Hindlimb muscle (tissue), 1 donor: ENCODE data around the gene ENTPD6. TPM values are rescaled to one million over a fixed set of nuclear protein-coding genes. Genes with fewer than 3 reads are reported as not detected.
A peak's percentile ranks its signal among the peaks of the same experiment; 100 is the strongest.

Experiments
- DNase-seq: peaks from one replicate; pipeline ENCODE4 v3.0.0-alpha.2; 2013
- polyA plus RNA-seq: library from polyadenylated mRNA; unstranded; fragments of 120-200 nt; gene quantifications from one replicate; pipeline ENCODE4 v1.2.1, GENCODE V29; 2013; ENCODE audit not compliant: insufficient read length

Gene ENTPD6
- polyA plus RNA-seq, 1 donor: 33.3 TPM

DNA sequence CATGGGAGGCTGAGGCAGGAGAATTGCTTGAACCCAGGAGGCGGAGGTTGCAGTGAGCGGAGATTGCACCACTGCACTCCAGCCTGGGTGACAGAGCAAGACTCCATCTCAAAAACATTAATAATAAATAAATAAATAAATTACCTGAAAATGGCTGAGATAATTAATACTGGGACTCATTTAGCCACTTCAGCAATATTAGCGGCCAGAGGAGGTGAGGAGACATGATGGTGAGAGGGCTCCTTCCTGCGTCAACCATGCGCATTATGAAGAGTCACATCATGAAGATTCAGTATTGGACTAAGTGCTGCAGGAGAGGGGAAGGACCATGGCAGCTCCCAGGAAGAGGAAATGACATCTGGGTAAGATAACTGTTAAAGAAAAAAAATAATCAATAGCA lies 49.5 kb downstream of the ENTPD6 start:
- no peak for DNase-seq

GRCh38 chr20:25245461-25245860 lies 49.9 kb downstream of the ENTPD6 start:
- no peak for DNase-seq

DNA sequence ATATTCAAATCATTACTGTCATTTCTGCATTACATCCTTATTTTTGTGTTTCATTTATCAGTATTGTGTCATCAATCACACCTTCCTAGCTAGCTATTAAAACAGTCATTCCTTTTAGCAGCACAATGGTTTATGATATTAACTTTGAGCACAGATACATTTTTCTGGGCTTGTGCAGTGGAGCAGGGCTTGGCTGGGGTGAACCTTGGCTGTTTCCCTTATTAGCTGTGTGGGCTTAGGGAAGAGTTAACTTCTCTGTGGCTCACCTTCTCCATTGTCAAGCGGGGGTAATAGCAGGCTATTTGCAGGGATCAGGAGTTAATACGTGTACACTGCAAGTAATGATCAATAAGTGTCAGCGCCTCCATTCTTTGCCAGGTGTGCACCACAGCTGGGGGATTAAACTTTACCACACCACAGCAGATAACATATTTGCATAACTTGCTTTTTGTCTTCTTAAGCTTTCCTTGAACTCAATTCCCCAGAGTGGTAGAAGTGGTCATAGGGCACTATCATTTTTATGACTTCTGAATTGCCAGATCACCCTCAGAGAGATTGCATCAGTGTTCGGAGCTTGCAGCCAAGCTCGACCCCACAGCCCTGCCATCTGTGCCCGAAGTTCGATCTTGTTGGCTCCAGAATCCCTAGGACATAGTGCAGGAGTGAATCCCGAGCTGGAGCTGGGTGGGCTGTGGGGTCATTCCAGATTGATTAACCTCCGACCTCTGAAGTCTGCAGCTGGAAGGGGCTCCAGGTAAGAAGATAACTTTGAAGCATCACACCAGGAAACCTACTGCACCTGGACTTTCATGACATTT lies 50.9 kb downstream of the ENTPD6 start:
- DNase-seq: no peak

DNA sequence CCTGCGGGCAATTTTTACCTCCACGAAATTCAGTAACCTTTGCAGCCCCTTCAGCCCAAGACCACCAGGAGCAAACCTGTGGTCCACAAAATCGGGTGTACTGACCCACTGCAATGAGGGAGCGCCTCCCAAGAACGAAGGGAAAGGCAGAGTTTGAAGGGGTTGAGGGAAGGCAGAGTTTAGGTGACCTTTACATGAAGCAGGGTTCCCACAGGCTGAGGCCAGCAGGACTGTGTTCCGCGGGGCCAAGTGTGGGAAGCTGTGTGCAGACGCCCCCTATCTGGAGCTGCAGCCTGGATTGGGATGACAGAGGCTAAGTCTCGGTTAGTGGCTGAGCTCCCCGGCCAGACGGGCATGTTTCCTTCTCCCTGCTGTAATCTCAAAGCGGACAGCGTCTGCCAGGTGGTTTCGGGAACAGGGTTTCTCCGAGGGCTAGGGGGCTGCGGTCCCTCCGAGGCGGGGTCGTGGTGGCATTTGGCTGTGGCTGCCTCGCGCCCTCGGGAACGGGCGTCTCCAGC lies 51.5 kb downstream of the ENTPD6 start:
- DNase-seq: peak; percentile 38

DNA sequence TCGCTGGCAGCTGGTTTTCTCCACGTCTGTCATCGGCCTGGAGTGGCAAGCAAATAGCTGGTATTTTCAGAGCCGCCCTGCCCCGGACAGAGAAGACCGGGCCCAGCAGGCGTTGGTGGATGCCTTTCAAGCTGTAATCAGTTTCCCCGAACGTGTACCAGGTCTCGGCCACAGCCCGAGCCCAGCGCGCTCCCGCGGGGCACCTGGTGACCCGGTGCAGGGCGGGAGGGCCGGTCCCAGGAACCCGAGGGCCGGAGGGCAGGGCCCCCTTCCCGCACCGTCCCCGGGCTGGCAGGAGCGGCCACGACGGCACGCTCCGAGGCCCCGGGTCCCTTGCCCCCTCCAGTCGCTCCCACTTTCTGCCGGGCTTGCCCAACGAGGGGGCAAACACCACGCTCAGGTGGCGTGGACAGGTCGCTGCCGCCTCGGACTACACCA lies 52.0 kb downstream of the ENTPD6 start:
- peak; percentile 23 for DNase-seq

DNA sequence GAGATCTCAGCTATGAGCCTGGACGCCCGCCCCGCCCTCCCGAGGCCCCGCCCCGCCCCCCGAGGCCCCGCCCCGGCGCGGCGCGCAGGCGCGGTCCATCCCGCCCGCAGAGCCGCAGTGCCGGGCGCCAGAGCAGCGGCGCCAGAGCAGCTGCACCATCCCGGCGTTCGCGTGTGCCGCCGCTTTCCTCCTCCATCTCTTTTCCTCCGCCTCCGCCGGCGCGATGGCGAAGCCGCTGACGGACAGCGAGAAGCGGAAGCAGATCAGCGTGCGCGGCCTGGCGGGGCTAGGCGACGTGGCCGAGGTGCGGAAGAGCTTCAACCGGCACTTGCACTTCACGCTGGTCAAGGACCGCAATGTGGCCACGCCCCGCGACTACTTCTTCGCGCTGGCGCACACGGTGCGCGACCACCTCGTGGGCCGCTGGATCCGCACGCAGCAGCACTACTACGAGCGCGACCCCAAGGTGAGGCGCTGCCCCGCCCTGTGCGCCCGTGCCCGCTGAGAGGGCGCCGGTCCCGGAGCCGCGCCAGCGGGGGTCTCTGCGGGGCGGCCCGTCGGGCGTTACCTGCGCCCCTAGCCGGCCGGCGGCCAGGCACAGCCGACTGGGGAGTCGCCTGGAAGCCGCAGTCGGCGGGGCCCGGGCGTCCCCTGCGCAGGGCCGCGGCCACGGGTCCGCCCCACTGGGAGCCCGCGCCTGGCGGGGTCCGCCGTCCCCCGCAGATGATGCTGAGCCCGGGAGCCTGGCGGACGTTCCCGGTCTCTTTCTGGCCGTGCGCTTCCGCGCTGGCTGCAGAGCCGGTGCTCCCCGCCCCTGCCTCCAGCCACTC lies 52.7 kb downstream of the ENTPD6 start, which contains the start of gene PYGB:
Gene PYGB (plus strand): TSS at position 130 of the 830 bp plus-strand sequence. CDS start 94 bp downstream, at position 224.
- DNase-seq: peak; percentile 84

GRCh38 chr20:25248786-25249172 lies 53.3 kb downstream of the ENTPD6 start:
- no peak for DNase-seq

DNA sequence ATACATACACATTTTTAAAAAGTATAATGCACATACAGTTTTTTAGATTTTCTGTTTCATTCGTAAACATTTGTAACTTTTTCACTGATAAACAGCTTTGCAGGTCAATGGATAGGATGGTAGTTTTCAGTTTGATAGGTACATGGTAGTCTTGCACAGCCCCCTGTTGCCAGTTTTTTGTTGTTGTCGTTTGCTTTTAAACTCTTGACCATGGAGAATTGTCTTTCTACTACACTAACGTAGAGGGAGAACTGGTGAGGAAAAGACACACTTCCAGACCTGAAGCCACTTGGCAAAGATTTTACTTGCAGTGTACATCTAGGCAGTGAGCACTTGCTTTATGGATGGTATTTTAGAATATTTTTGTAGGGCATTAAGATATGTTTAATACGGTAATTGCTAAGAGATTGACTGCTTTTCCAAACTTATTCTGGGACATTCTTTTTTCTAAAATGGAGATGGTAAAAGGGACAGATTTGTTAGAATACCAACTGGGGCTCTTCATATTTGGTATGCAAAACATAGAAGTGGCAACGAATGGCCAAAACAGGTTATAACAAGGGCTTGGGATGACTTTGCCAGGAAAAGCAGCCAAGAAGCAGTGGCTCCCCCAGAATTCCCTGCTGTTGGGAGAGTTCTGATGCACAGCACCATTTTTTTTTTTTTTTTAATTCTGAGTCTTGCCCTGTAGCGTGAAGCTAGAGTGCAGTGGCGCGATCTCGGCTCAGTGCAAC lies 53.9 kb downstream of the ENTPD6 start:
- DNase-seq: no peak

DNA sequence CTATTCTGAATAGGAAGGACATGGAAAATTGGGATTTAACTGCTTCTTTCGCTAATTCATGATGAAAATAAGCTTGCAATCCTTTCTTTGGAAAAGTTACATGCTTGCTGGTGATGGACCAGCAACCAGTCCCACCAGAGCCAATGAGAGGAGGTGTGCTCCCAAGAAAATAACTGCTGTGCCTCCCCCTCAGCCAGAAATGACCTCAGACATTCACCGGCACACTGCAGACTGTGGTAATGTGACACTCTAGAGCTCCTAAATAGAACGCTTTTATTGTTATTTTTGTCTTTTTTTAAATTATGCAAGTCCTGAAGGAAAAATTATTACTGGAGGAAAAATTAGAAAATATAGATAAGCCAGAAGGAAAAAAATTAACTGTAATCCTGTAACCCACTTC lies 55.0 kb downstream of the ENTPD6 start:
- DNase-seq: no peak

DNA sequence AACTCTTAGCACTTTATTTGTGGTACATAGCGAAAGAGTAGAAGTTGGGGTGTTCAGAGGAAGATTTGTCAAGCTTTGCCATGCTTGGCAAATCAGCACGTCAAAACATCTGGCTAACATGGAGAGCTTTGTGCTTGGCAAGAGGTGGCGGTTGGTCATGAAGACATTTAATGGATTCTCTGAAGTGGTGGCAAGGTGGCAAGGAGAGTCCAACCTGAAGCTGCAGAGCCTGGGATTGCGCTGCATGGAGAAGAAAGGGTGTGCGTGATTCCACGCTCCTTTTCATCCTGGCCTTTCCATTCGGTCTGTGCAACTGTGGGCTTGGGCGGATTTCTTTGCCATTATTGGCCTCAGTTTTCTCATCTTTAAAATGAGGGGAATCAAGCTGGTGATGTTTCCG lies 55.5 kb downstream of the ENTPD6 start:
- DNase-seq: no peak

DNA sequence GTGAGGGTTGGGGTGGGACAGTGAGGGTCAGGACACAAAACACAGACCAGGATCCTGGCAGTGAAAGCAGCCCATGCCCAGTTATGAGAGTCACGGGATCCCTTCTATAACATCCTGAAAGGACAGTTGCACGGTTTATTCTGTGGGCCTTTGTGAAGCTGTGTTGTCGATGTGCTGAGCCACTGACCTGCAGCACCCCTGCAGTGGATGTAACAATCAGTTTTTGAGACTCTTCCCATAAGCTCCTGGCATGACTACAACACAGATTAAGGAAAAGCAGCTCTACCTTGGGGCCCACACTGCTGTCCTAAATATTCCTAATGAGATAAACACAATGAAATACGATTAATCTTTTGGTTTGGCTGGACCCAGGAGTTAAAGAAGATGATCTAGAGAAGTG lies 56.0 kb downstream of the ENTPD6 start:
- no peak for DNase-seq

DNA sequence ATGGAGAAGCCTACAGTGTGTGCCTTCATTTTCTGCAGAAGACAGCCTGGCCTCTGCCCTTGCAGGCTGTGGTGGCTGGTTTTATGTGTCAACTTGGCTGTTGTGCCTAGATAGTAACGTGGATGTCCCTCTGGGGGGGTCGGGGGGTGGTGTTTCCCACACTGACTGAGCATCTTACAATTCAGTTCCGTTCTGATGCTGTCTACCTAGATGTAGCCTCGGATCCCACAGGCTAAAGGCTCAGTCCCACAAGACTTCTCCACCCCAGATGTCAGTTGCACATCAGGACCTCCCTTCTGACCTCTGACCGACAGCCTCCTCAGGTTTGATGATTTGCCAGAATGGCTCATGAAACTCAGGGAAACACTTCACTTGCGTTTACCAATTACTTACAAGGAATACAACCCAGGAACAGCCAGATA lies 56.7 kb downstream of the ENTPD6 start:
- DNase-seq: no peak

- no peak for DNase-seq
Observed at GRCh38 chr20:25252686-25253421, 57.3 kb downstream of the ENTPD6 start.

- no peak for DNase-seq
Observed at GRCh38 chr20:25253606-25254275, 58.2 kb downstream of the ENTPD6 start.

DNA sequence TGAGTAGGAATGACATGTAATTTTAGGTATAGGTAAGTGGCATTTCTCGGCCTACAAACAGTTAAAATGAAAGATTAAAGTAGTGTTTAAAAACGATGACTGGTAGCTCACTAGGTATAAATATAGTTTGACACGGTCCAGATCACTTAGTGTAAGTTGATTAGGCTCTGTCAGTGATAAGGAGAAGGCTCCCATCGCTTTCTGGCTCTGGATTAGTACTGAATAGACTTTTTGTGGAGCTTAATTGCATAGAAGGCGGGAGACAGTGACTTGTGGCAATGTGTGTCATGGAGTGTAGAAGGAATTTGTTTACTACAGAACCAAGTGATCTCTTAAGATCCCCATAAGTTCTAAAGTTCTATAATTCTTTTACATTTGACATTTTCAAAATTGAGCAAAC lies 59.1 kb downstream of the ENTPD6 start:
- DNase-seq: no peak

DNA sequence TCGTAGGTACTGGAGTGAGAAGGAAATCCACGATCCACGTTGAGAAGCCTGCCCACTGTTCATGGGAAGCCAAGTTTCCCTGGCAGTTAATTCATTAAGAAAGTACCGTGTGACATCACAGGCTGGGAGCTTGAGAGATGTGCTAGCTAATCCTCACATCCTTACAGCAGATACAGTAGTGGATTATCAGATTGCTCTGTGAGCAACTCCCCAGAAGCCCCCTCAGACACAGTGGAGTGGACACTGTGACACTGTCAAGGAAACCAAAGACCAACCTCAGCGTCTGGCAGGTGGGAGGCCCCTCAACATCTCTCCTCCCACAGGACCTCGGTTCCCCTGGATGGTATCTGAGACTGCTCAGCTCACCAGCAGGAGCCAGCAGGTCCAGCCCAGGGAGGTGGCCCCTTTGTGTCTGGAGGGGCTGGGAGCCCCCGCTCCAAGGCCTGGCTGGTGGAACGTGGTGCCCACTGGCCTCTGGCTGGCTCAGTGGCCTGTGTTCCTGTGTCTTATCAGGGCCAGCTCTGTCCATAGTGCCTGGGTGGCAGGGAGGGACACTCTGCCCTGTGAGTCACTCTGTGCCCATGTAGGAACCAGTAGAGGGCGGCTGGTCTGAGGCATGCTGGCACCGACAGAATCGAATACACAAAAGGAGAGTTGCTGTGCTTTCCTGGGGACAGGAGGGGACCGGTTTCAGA lies 59.6 kb downstream of the ENTPD6 start:
- DNase-seq: no peak

- no peak for DNase-seq
Observed at GRCh38 chr20:25256226-25256859, 60.8 kb downstream of the ENTPD6 start.

GRCh38 chr20:25257130-25257529 lies 61.6 kb downstream of the ENTPD6 start:
- DNase-seq: no peak

GRCh38 chr20:25257756-25258475 lies 62.4 kb downstream of the ENTPD6 start:
- no peak for DNase-seq

- no peak for DNase-seq
Observed at GRCh38 chr20:25258476-25258805, 62.9 kb downstream of the ENTPD6 start.
